Measurements from ENCODE around the gene EXOC3L4. TPM values are rescaled to one million over a fixed set of nuclear protein-coding genes. Genes with fewer than 3 reads are reported as not detected.

Gene EXOC3L4
- total RNA-seq, 1 experiment from 2014 or later = 10.9 TPM

- CTCF ChIA-PET = interaction anchor here (0.6 to 3.2 kb wide), 4 partner anchors 9 to 1008 kb away, joined by 3 to 27 read pairs (median 3); no protein-coding TSS in a partner anchor
- no peak for TF ChIP-seq CTCF (IDR thresholded peaks at IDR 0.05; ENCODE audit: unreplicated experiment)
- Mint-ChIP-seq H3K27ac (ENCODE audit: unreplicated experiment) (no peak overlapping the region), H3K36me3 (ENCODE audit: insufficient read depth, unreplicated experiment) (peaks cover 3% of the 10 kb centered on the region), H3K4me1 (ENCODE audit: low read depth, unreplicated experiment) (peaks cover 15% of the 10 kb centered on the region), H3K4me3 (ENCODE audit: low read depth, unreplicated experiment) (no peak overlapping the region), H3K9me3 (ENCODE audit: low read depth, unreplicated experiment) (no peaks in the 10 kb centered on the region), H3K27me3 (ENCODE audit: unreplicated experiment) (no peaks in the 10 kb centered on the region)
- no peak for DNase-seq
- intact Hi-C loops (cut with micrococcal nuclease; ENCODE audit: unreplicated experiment) = no loop called here
- no TSS peak for BruUV-seq (replicated peaks)
Observed at GRCh38 chr14:103096387-103096786, 1.9 kb downstream of the EXOC3L4 start.

GRCh38 chr14:103097244-103097993, 2.9 kb downstream of the EXOC3L4 start:
- H3K9me3 Mint-ChIP-seq (ENCODE audit: low read depth, unreplicated experiment) = no peaks in the 10 kb centered on the region
- H3K27me3 Mint-ChIP-seq (ENCODE audit: unreplicated experiment) = no peaks in the 10 kb centered on the region
- no peak for TF ChIP-seq CTCF (IDR thresholded peaks at IDR 0.05; ENCODE audit: unreplicated experiment)
- H3K36me3 Mint-ChIP-seq (ENCODE audit: insufficient read depth, unreplicated experiment) = peaks cover 3% of the 10 kb centered on the region
- intact Hi-C loops (cut with micrococcal nuclease; ENCODE audit: unreplicated experiment) = no loop called here
- CTCF ChIA-PET = interaction anchor here (3.2 kb wide), 1 partner anchor 8 kb away, joined by 27 read pairs; no protein-coding TSS in a partner anchor
- DNase-seq = no peak
- no TSS peak for BruUV-seq (replicated peaks)
- no peak overlapping the region for H3K4me3 Mint-ChIP-seq (ENCODE audit: low read depth, unreplicated experiment)
- H3K4me1 Mint-ChIP-seq (ENCODE audit: low read depth, unreplicated experiment) = peaks cover 15% of the 10 kb centered on the region
- no peak overlapping the region for H3K27ac Mint-ChIP-seq (ENCODE audit: unreplicated experiment)

- peaks cover 3% of the 10 kb centered on the region for H3K36me3 Mint-ChIP-seq (ENCODE audit: insufficient read depth, unreplicated experiment)
- TF ChIP-seq CTCF (IDR thresholded peaks at IDR 0.05; ENCODE audit: unreplicated experiment) = no peak
- BruUV-seq (replicated peaks) = no TSS peak
- no peak for DNase-seq
- no peaks in the 10 kb centered on the region for H3K27me3 Mint-ChIP-seq (ENCODE audit: unreplicated experiment)
- no peak overlapping the region for H3K4me3 Mint-ChIP-seq (ENCODE audit: low read depth, unreplicated experiment)
- no peak overlapping the region for H3K27ac Mint-ChIP-seq (ENCODE audit: unreplicated experiment)
- peaks cover 15% of the 10 kb centered on the region for H3K4me1 Mint-ChIP-seq (ENCODE audit: low read depth, unreplicated experiment)
- no peaks in the 10 kb centered on the region for H3K9me3 Mint-ChIP-seq (ENCODE audit: low read depth, unreplicated experiment)
- intact Hi-C loops (cut with micrococcal nuclease; ENCODE audit: unreplicated experiment) = no loop called here
- CTCF ChIA-PET = interaction anchor here (0.6 to 1.1 kb wide), 2 partner anchors 8 to 61 kb away, joined by 4 read pairs; no protein-coding TSS in a partner anchor
Observed at GRCh38 chr14:103097994-103098957, 3.8 kb downstream of the EXOC3L4 start.

GRCh38 chr14:103099081-103099732, 4.7 kb downstream of the EXOC3L4 start:
- Mint-ChIP-seq H3K27me3 (ENCODE audit: unreplicated experiment) (no peaks in the 10 kb centered on the region), H3K4me3 (ENCODE audit: low read depth, unreplicated experiment) (no peak overlapping the region), H3K9me3 (ENCODE audit: low read depth, unreplicated experiment) (no peaks in the 10 kb centered on the region), H3K36me3 (ENCODE audit: insufficient read depth, unreplicated experiment) (peaks cover 9% of the 10 kb centered on the region), H3K27ac (ENCODE audit: unreplicated experiment) (no peak overlapping the region), H3K4me1 (ENCODE audit: low read depth, unreplicated experiment) (peaks cover 15% of the 10 kb centered on the region)
- intact Hi-C loops (cut with micrococcal nuclease; ENCODE audit: unreplicated experiment) = no loop called here
- CTCF ChIA-PET = interaction anchor here (0.6 to 1.1 kb wide), 3 partner anchors 7 to 197 kb away, joined by 4 to 7 read pairs (median 4); no protein-coding TSS in a partner anchor
- DNase-seq = no peak
- BruUV-seq (replicated peaks) = no TSS peak
- no peak for TF ChIP-seq CTCF (IDR thresholded peaks at IDR 0.05; ENCODE audit: unreplicated experiment)
